Measurements from ENCODE around the gene THAP9. TPM values are rescaled to one million over a fixed set of nuclear protein-coding genes. Genes with fewer than 3 reads are reported as not detected.

Gene THAP9
- total and polyA plus RNA-seq, 7 experiments from 2014 or later: 1.7 to 4.9 (median 3.8) TPM

DNA sequence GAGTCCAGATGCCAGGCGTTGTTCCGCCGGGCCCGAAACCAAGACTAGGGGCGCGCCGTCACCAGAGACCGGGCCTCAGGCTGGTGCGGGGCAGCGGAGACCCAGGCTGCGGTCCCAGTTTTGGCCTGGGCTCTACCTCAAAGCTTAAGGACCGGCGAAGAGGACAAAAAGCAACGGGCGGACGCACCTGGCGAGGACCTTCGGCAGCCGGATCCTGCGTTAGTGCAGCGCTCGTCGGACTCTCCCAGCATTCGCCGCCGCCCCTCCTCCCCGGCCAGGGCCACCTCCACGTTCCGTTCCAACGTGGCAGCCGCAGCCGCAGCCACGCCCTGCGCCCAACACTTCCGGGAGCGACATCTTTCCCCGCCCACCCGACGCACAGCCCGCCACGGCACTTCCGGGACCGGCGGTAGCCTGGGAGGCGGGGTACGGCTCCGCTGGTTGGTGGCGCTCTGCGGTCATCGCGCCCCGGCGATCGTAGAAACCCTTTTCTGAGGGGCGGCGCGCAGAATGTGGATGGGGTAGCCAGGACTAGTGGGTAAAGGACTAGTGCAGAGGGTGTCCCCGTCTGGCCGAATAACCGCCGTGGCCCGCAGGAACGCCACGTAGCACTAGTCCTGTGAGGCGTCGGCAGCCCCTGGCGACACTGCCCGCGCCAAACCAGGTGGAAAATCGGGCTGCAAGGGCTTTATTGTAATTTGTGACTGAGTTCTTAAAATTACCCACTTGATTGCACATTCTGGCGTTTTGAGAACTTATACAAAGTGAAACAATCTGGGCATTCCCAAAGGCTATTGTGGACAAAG, 9.4 kb upstream of the THAP9 start, which contains the start of gene SEC31A:
Gene SEC31A, minus strand, starts transcription at position 253 of the 806 bp plus-strand sequence. CDS start 9,217 bp downstream, outside the sequence.
- ChIA-PET POLR2A (interaction anchor here (0.9 to 3.1 kb wide), 5 partner anchors 9 to 144 kb away, joined by 3 to 26 read pairs (median 6); partner anchors contain the start of genes COPS4 and THAP9), CTCF (no interaction called here)
- Mint-ChIP-seq H3K27ac (peak within 1 kb of the TSS; percentile 92 to 99 (median 97)), H3K9me3 (peaks cover 0 to 2% (median 0%) of the 10 kb centered on the region in 11 donors), H3K36me3 (peaks cover 5 to 22% (median 7%) of the 10 kb centered on the region in 5 donors), H3K4me3 (peak within 1 kb of the TSS; percentile 86 to 96 (median 93)), H3K27me3 (no peaks in the 10 kb centered on the region), H3K4me1 (peaks cover 18 to 51% (median 41%) of the 10 kb centered on the region in 7 donors)
- H3K27me3 ChIP-seq (ENCODE audit: control insufficient read depth in 2 of 2, insufficient read depth in 2 of 2, low read length in 2 of 2): no peaks in the 10 kb centered on the region
- peaks cover 0 to 22% (median 0%) of the 10 kb centered on the region in 3 experiments for H3K36me3 ChIP-seq (ENCODE audit: control insufficient read depth in 2 of 3, insufficient read depth in 3 of 3, low read length in 3 of 3)
- H3K9me3 ChIP-seq (ENCODE audit: control insufficient read depth in 2 of 3, low read length in 3 of 3): no peaks in the 10 kb centered on the region
- H3K4me3 ChIP-seq (ENCODE audit: low read length): peak within 1 kb of the TSS; percentile 96
- intact Hi-C loops (cut with micrococcal nuclease): loop anchor here (1.0 to 5.0 kb wide), 13 partner anchors 9 to 1419 kb away; partner anchors contain the start of genes COPS4 (in 2 of the 2), LIN54 (in 2 of the 2), THAP9 (in 2 of the 2) and ABRAXAS1 (in 1 of the 2)
- peaks cover 11 to 12% of the 10 kb centered on the region in 2 donors for H3K4me1 ChIP-seq (ENCODE audit: control insufficient read depth in 2 of 2, insufficient read depth in 2 of 2, low read length in 2 of 2)
- ATAC-seq: peak; percentile 97
- H3K27ac ChIP-seq (ENCODE audit: low read depth, low read length): peak within 1 kb of the TSS; percentile 99
- DNase-seq: peak; percentile 89 to 98 (median 95)

DNA sequence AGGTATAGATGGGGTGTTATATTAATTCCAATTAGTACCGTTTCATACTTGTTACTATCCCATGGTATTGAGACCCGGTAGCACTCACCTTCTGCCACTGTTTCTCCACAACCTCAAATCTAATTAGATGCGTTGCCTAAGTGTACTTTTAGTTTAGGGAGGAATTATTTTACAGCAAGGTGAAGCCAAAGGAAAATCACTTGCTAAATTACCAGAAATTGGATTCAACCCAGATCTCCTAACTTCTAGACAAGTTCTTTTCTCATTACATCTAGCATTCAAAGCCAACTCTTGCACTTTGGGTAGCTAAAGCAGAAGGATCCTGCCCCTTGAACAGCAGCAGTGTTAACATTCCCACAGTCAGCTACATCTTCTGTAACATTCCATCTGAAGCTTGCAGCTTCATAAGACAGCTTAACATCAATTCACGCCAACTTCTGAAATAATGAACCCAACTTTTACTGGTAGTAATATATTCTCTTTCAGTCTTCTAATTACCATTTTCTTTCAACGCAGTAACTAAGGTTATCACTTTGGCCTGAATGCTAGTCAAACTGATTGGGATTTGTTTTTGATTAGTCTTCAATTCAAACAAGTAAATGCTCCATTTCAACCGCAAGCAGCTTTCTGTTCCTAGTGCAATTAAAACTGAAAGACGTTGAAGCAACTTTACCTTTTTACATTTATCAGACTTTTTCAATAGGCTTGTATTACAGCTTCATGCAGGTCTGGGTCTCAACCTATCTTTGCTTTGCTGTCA, 8.6 kb upstream of the THAP9 start:
- Histone ChIP-seq H3K27me3 (ENCODE audit: control insufficient read depth in 2 of 2, insufficient read depth in 2 of 2, low read length in 2 of 2) (no peaks in the 10 kb centered on the region), H3K36me3 (ENCODE audit: control insufficient read depth in 2 of 3, insufficient read depth in 3 of 3, low read length in 3 of 3) (peaks cover 0 to 22% (median 0%) of the 10 kb centered on the region in 3 experiments), H3K4me1 (ENCODE audit: control insufficient read depth in 2 of 2, insufficient read depth in 2 of 2, low read length in 2 of 2) (peaks cover 11 to 12% of the 10 kb centered on the region in 2 donors), H3K9me3 (ENCODE audit: control insufficient read depth in 2 of 3, low read length in 3 of 3) (no peaks in the 10 kb centered on the region), H3K4me3 (ENCODE audit: low read length) (peak overlapping the region; percentile 96), H3K27ac (ENCODE audit: low read depth, low read length) (peak overlapping the region; percentile 99)
- Mint-ChIP-seq H3K36me3 (peaks cover 5 to 24% (median 8%) of the 10 kb centered on the region in 5 donors), H3K4me1 (peaks cover 15 to 50% (median 38%) of the 10 kb centered on the region in 7 donors), H3K9me3 (peaks cover 0 to 2% (median 0%) of the 10 kb centered on the region in 11 donors), H3K4me3 (peak overlapping the region; percentile 86 to 96 (median 93)), H3K27ac (peak overlapping the region; percentile 92 to 99 (median 97)), H3K27me3 (no peaks in the 10 kb centered on the region)
- ATAC-seq (no peak), DNase-seq (no peak)
- intact Hi-C loops (cut with micrococcal nuclease): loop anchor here (1.0 to 5.0 kb wide), 13 partner anchors 8 to 1420 kb away; partner anchors contain the start of genes COPS4 (in 2 of the 2), LIN54 (in 2 of the 2), THAP9 (in 2 of the 2) and ABRAXAS1 (in 1 of the 2)
- CTCF ChIA-PET: interaction anchor here (0.7 kb wide), 1 partner anchor 39 kb away, joined by 3 read pairs; no protein-coding TSS in a partner anchor
- POLR2A ChIA-PET: interaction anchor here (1.0 to 1.7 kb wide), 3 partner anchors 9 to 145 kb away, joined by 4 to 9 read pairs (median 4); partner anchors contain the start of genes COPS4 and THAP9

DNA sequence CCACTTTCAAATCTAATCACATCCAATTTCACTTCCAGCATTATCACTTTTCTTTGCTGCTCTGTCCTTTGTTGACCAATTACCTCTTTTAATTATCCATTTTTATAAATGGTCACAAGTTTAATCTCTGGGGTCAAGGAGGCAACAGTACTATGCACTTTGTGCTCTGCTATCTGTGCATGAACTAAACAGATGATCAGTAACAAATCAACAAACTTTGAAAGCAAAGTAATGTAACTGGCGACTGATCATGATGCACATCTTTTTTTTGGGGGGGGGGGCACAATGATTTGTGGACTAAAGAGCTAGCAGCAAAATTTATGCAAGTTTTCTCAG, 8.1 kb upstream of the THAP9 start:
- DNase-seq (no peak), ATAC-seq (no peak)
- POLR2A ChIA-PET: interaction anchor here (1.0 to 1.7 kb wide), 3 partner anchors 8 to 145 kb away, joined by 4 to 9 read pairs (median 4); partner anchors contain the start of genes COPS4 and THAP9
- H3K9me3 Mint-ChIP-seq: peaks cover 0 to 2% (median 0%) of the 10 kb centered on the region in 11 donors
- Histone ChIP-seq H3K4me1 (ENCODE audit: control insufficient read depth in 2 of 2, insufficient read depth in 2 of 2, low read length in 2 of 2) (peaks cover 11 to 12% of the 10 kb centered on the region in 2 donors), H3K27me3 (ENCODE audit: control insufficient read depth in 2 of 2, insufficient read depth in 2 of 2, low read length in 2 of 2) (no peaks in the 10 kb centered on the region), H3K4me3 (ENCODE audit: low read length) (no peak overlapping the region), H3K27ac (ENCODE audit: low read depth, low read length) (peak overlapping the region; percentile 99), H3K36me3 (ENCODE audit: control insufficient read depth in 2 of 3, insufficient read depth in 3 of 3, low read length in 3 of 3) (peaks cover 0 to 22% (median 0%) of the 10 kb centered on the region in 3 experiments), H3K9me3 (ENCODE audit: control insufficient read depth in 2 of 3, low read length in 3 of 3) (no peaks in the 10 kb centered on the region)
- peak overlapping the region; percentile 14 to 99 (median 97) for H3K27ac Mint-ChIP-seq
- CTCF ChIA-PET: interaction anchor here (0.7 kb wide), 1 partner anchor 39 kb away, joined by 3 read pairs; no protein-coding TSS in a partner anchor
- H3K4me3 Mint-ChIP-seq: peak overlapping the region in 9 of 10 donors; percentile 86 to 96 (median 93)
- H3K4me1 Mint-ChIP-seq: peaks cover 13 to 51% (median 36%) of the 10 kb centered on the region in 7 donors
- intact Hi-C loops (cut with micrococcal nuclease): loop anchor here (5.0 kb wide), 2 partner anchors 595 to 1420 kb away; partner anchors contain the start of genes ABRAXAS1 (in 1 of the 2) and RASGEF1B (in 1 of the 2)
- no peaks in the 10 kb centered on the region for H3K27me3 Mint-ChIP-seq
- peaks cover 5 to 23% (median 10%) of the 10 kb centered on the region in 5 donors for H3K36me3 Mint-ChIP-seq

DNA sequence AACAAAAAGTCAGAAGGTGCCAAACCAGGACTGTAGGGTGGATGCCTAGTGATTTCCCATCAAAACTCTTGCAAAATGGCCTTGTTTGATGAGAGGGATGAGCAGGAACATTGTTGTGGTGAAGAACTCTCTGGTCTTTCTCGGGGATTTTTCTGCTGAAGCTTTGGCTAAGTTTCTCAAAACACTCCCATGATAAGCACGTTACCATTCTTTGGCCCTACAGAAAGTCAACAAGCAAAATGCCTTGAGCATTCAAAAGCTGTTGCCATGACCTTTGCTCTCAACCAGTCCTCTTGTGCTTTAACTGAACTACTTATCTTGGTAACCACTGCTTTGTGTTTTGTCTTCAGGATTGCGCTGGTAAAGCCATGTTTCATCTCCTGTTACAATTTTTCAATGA, 6.6 kb upstream of the THAP9 start:
- no peak for DNase-seq
- H3K27ac Mint-ChIP-seq: peak overlapping the region in 5 of 9 donors; percentile 8 to 52 (median 13)
- intact Hi-C loops (cut with micrococcal nuclease): loop anchor here (5.0 kb wide), 2 partner anchors 593 to 1422 kb away; partner anchors contain the start of genes ABRAXAS1 (in 1 of the 2) and RASGEF1B (in 1 of the 2)
- Histone ChIP-seq H3K27me3 (ENCODE audit: control insufficient read depth in 2 of 2, insufficient read depth in 2 of 2, low read length in 2 of 2) (no peaks in the 10 kb centered on the region), H3K9me3 (ENCODE audit: control insufficient read depth in 2 of 3, low read length in 3 of 3) (no peaks in the 10 kb centered on the region), H3K36me3 (ENCODE audit: control insufficient read depth in 2 of 3, insufficient read depth in 3 of 3, low read length in 3 of 3) (peaks cover 0 to 22% (median 0%) of the 10 kb centered on the region in 3 experiments), H3K4me3 (ENCODE audit: low read length) (no peak overlapping the region), H3K27ac (ENCODE audit: low read depth, low read length) (no peak overlapping the region), H3K4me1 (ENCODE audit: control insufficient read depth in 2 of 2, insufficient read depth in 2 of 2, low read length in 2 of 2) (peaks cover 14 to 16% of the 10 kb centered on the region in 2 donors)
- ChIA-PET POLR2A (no interaction called here), CTCF (no interaction called here)
- ATAC-seq: no peak
- no peak overlapping the region for H3K4me3 Mint-ChIP-seq
- H3K9me3 Mint-ChIP-seq: peaks cover 0 to 2% (median 0%) of the 10 kb centered on the region in 11 donors
- peaks cover 13 to 46% (median 28%) of the 10 kb centered on the region in 7 donors for H3K4me1 Mint-ChIP-seq
- no peaks in the 10 kb centered on the region for H3K27me3 Mint-ChIP-seq
- peaks cover 5 to 23% (median 10%) of the 10 kb centered on the region in 5 donors for H3K36me3 Mint-ChIP-seq

DNA sequence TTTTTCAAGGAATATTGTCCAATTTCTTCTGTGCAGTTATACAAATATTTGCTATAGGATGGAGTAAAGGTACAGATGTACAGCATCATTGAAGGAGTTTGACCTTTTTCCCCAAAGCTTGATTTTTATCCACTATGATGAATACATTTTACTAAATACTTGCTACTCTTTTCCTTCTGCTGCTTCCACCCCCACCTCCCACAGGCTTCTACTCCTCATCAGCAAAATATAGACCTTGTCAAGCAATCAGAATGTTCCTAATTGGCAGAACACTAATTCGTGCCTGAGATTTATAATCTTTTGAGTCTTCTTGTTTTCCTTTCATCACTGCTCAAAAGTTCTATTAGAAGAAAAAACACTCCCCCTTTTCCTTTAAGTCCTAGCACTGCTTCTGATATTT, 3.8 kb upstream of the THAP9 start:
- H3K4me1 Mint-ChIP-seq: peaks cover 0 to 34% (median 14%) of the 10 kb centered on the region in 7 donors
- ChIA-PET CTCF (interaction anchor here (0.6 to 0.8 kb wide), 4 partner anchors 44 to 652 kb away, joined by 3 to 7 read pairs (median 4); no protein-coding TSS in a partner anchor), POLR2A (interaction anchor here (2.2 kb wide), 1 partner anchor 115 kb away, joined by 7 read pairs; the partner anchor contains the start of gene LIN54)
- no peak for ATAC-seq
- Histone ChIP-seq H3K27me3 (ENCODE audit: control insufficient read depth in 2 of 2, insufficient read depth in 2 of 2, low read length in 2 of 2) (no peaks in the 10 kb centered on the region), H3K27ac (ENCODE audit: low read depth, low read length) (no peak overlapping the region), H3K4me3 (ENCODE audit: low read length) (no peak overlapping the region), H3K4me1 (ENCODE audit: control insufficient read depth in 2 of 2, insufficient read depth in 2 of 2, low read length in 2 of 2) (peaks cover 13 to 19% of the 10 kb centered on the region in 2 donors), H3K9me3 (ENCODE audit: control insufficient read depth in 2 of 3, low read length in 3 of 3) (no peaks in the 10 kb centered on the region), H3K36me3 (ENCODE audit: control insufficient read depth in 2 of 3, insufficient read depth in 3 of 3, low read length in 3 of 3) (peaks cover 0 to 14% (median 0%) of the 10 kb centered on the region in 3 experiments)
- peak overlapping the region in 3 of 9 donors; percentile 72 to 81 (median 76) for H3K27ac Mint-ChIP-seq
- no peak for DNase-seq
- intact Hi-C loops (cut with micrococcal nuclease): no loop called here
- H3K4me3 Mint-ChIP-seq: peak overlapping the region in 1 of 10 donors; percentile 14
- peaks cover 5 to 23% (median 10%) of the 10 kb centered on the region in 5 donors for H3K36me3 Mint-ChIP-seq
- no peaks in the 10 kb centered on the region for H3K27me3 Mint-ChIP-seq
- no peaks in the 10 kb centered on the region for H3K9me3 Mint-ChIP-seq

Data from naive thymus-derived CD4-positive, alpha-beta T cell (primary cell).